Trophoblast cell (in vitro differentiated cells and primary cell): Measurements from ENCODE around the gene GPR137.

Source experiments
- DNase-seq, 2 donors: peaks; one replicate each; pipeline ENCODE4 v3.0.0-alpha.2; 2016
- H2AFZ ChIP-seq: 2 replicates; pipeline ENCODE4 v1.6.1; 2013; ENCODE audit warnings: low read length, moderate library complexity, mild to moderate bottlenecking; ENCODE audit not compliant: insufficient read depth, poor library complexity
- H2AK5ac ChIP-seq: 2 replicates; pipeline ENCODE4 v1.6.1; 2013; ENCODE audit warnings: mild to moderate bottlenecking, low read length
- H2BK120ac ChIP-seq: 2 replicates; pipeline ENCODE4 v1.6.1; 2013; ENCODE audit warnings: low read length, mild to moderate bottlenecking, moderate library complexity; ENCODE audit not compliant: insufficient read depth, poor library complexity
- H2BK12ac ChIP-seq: 2 replicates; pipeline ENCODE4 v1.6.1; 2013; ENCODE audit warnings: mild to moderate bottlenecking, low read length, moderate library complexity
- H2BK5ac ChIP-seq: 2 replicates; pipeline ENCODE4 v1.6.1; 2013; ENCODE audit warnings: low read length, low read depth, moderate library complexity, mild to moderate bottlenecking; ENCODE audit not compliant: poor library complexity
- H3K14ac ChIP-seq: 2 replicates; pipeline ENCODE4 v1.6.1; 2013; ENCODE audit warnings: mild to moderate bottlenecking, low read length
- H3K18ac ChIP-seq: 2 replicates; pipeline ENCODE4 v1.6.1; 2013; ENCODE audit warnings: mild to moderate bottlenecking, low read length
- H3K23ac ChIP-seq: 2 replicates; pipeline ENCODE4 v1.6.1; 2013; ENCODE audit warnings: low read length
- H3K27ac ChIP-seq: 2 replicates; pipeline ENCODE4 v1.5.1; 2013; ENCODE audit warnings: low read depth, mild to moderate bottlenecking, inconsistent platforms, low read length, moderate library complexity
- H3K27me3 ChIP-seq: 2 replicates; pipeline ENCODE4 v1.6.1; 2013; ENCODE audit warnings: inconsistent platforms, mild to moderate bottlenecking, low read length, moderate library complexity; ENCODE audit not compliant: insufficient read depth
- H3K36me3 ChIP-seq, 2 experiments: 1 replicate in 1 of 2; 2 replicates in 1 of 2; pipeline ENCODE4 v1.6.1; 2013; ENCODE audit warnings: low read length in 2 of 2, mild to moderate bottlenecking in 2 of 2, moderate library complexity in 1 of 2; ENCODE audit not compliant: insufficient read depth in 2 of 2, control insufficient read depth in 1 of 2
- H3K4ac ChIP-seq: 2 replicates; pipeline ENCODE4 v1.6.1; 2013; ENCODE audit warnings: low read depth, mild to moderate bottlenecking, low read length, moderate library complexity
- H3K4me1 ChIP-seq, 2 experiments: 1 replicate in 1 of 2; 2 replicates in 1 of 2; pipeline ENCODE4 v1.6.1; 2013; ENCODE audit warnings: low read length in 2 of 2, mild to moderate bottlenecking in 2 of 2, moderate library complexity in 1 of 2; ENCODE audit not compliant: insufficient read depth in 2 of 2, control insufficient read depth in 1 of 2
- H3K4me2 ChIP-seq: 2 replicates; pipeline ENCODE4 v1.6.1; 2013; ENCODE audit warnings: inconsistent platforms, mild to moderate bottlenecking, low read length, moderate library complexity
- H3K4me3 ChIP-seq: 2 replicates; pipeline ENCODE4 v1.5.1; 2013; ENCODE audit warnings: mild to moderate bottlenecking, low read depth, low read length, inconsistent platforms
- H3K79me1 ChIP-seq: one replicate; pipeline ENCODE4 v1.6.1; 2013; ENCODE audit warnings: low read length
- H3K79me2 ChIP-seq: 2 replicates; pipeline ENCODE4 v1.6.1; 2013; ENCODE audit warnings: low read length, mild to moderate bottlenecking; ENCODE audit not compliant: control insufficient read depth, insufficient read depth, poor library complexity
- H3K9ac ChIP-seq: 2 replicates; pipeline ENCODE4 v1.6.1; 2013; ENCODE audit warnings: mild to moderate bottlenecking, low read length
- H3K9me3 ChIP-seq: 2 replicates; pipeline ENCODE4 v1.6.1; 2013; ENCODE audit warnings: low read depth, mild to moderate bottlenecking, control low read depth, inconsistent platforms, low read length; ENCODE audit not compliant: insufficient read depth
- H4K12ac ChIP-seq: 2 replicates; pipeline ENCODE4 v1.6.1; 2013; ENCODE audit warnings: low read depth, mild to moderate bottlenecking, low read length, moderate library complexity
- H4K8ac ChIP-seq: 2 replicates; pipeline ENCODE4 v1.6.1; 2013; ENCODE audit warnings: low read depth, mild to moderate bottlenecking, low read length, moderate library complexity
- H4K91ac ChIP-seq: one replicate; pipeline ENCODE4 v1.6.1; 2013; ENCODE audit warnings: low read depth, mild to moderate bottlenecking, low read length, moderate library complexity
- WGBS: extraction: QIAGEN DNeasy Blood & Tissue Kit; methylation state at CpG from one replicate; pipeline ENCODE4 v1.1.7; 2013; ENCODE audit warnings: missing lambda C conversion rate; ENCODE audit not compliant: insufficient read length, insufficient coverage; ENCODE audit errors: extremely low coverage; 5-methylcytosine and 5-hydroxymethylcytosine counted together

Gene GPR137

GRCh38 chr11:64247729-64248531 is 37.7 kb upstream of the GPR137 start:
- Histone ChIP-seq H3K4me1 (peaks cover 21 to 33% of the 10 kb centered on the region in 2 experiments), H3K79me2 (peaks cover 26% of the 10 kb centered on the region), H4K8ac (peak overlapping the region; percentile 91), H3K9me3 (peaks cover 4% of the 10 kb centered on the region), H3K4me2 (peak overlapping the region; percentile 72), H4K12ac (peak overlapping the region; percentile 78), H2BK120ac (peak overlapping the region; percentile 64), H3K4ac (peak overlapping the region; percentile 40), H4K91ac (peak overlapping the region; percentile 90), H3K23ac (no peak overlapping the region), H3K36me3 (peaks cover 19 to 23% of the 10 kb centered on the region in 2 experiments), H2AK5ac (peak overlapping the region; percentile 32), H3K18ac (peak overlapping the region; percentile 16), H2AFZ (peak overlapping the region; percentile 63), H3K27me3 (no peaks in the 10 kb centered on the region), H3K4me3 (peak overlapping the region; percentile 55), H3K27ac (peak overlapping the region; percentile 50), H3K79me1 (peaks cover 38% of the 10 kb centered on the region), H3K9ac (peak overlapping the region; percentile 65), H3K14ac (peak overlapping the region; percentile 48), H2BK5ac (peak overlapping the region; percentile 23), H2BK12ac (peak overlapping the region; percentile 11)
- no CpG with 5 or more reads among the region's 31 CpGs for WGBS
- DNase-seq, result no peak

GRCh38 chr11:64248578-64248977 is 37.1 kb upstream of the GPR137 start:
- H3K27ac ChIP-seq, result no peak overlapping the region
- no peak overlapping the region for H4K8ac ChIP-seq
- H3K79me1 ChIP-seq, result peaks cover 38% of the 10 kb centered on the region
- H3K18ac ChIP-seq, result no peak overlapping the region
- no peaks in the 10 kb centered on the region for H3K27me3 ChIP-seq
- peaks cover 12 to 20% of the 10 kb centered on the region in 2 experiments for H3K36me3 ChIP-seq
- H3K23ac ChIP-seq, result no peak overlapping the region
- peaks cover 4% of the 10 kb centered on the region for H3K9me3 ChIP-seq
- H3K4me2 ChIP-seq, result no peak overlapping the region
- H3K4ac ChIP-seq, result no peak overlapping the region
- H3K14ac ChIP-seq, result no peak overlapping the region
- H2BK5ac ChIP-seq, result no peak overlapping the region
- H4K91ac ChIP-seq, result no peak overlapping the region
- H2AK5ac ChIP-seq, result no peak overlapping the region
- H4K12ac ChIP-seq, result no peak overlapping the region
- peak overlapping the region; percentile 6 for H2BK12ac ChIP-seq
- no peak overlapping the region for H2BK120ac ChIP-seq
- no peak overlapping the region for H2AFZ ChIP-seq
- no peak overlapping the region for H3K9ac ChIP-seq
- H3K79me2 ChIP-seq, result peaks cover 24% of the 10 kb centered on the region
- H3K4me1 ChIP-seq, result peaks cover 16 to 26% of the 10 kb centered on the region in 2 experiments
- no peak overlapping the region for H3K4me3 ChIP-seq
- no peak for DNase-seq
- no CpG with 5 or more reads among the region's 7 CpGs for WGBS

- peaks cover 24% of the 10 kb centered on the region for H3K79me2 ChIP-seq
- DNase-seq, result no peak
- peak overlapping the region; percentile 5 for H2AK5ac ChIP-seq
- no peak overlapping the region for H3K27ac ChIP-seq
- H3K18ac ChIP-seq, result no peak overlapping the region
- H4K91ac ChIP-seq, result no peak overlapping the region
- no peak overlapping the region for H3K23ac ChIP-seq
- H2BK5ac ChIP-seq, result no peak overlapping the region
- peaks cover 4% of the 10 kb centered on the region for H3K9me3 ChIP-seq
- H3K9ac ChIP-seq, result no peak overlapping the region
- no CpG with 5 or more reads among the region's 4 CpGs for WGBS
- no peak overlapping the region for H3K4me2 ChIP-seq
- H3K36me3 ChIP-seq, result peaks cover 8 to 18% of the 10 kb centered on the region in 2 experiments
- no peak overlapping the region for H3K14ac ChIP-seq
- no peak overlapping the region for H4K8ac ChIP-seq
- H3K27me3 ChIP-seq, result no peaks in the 10 kb centered on the region
- H2AFZ ChIP-seq, result no peak overlapping the region
- H3K4ac ChIP-seq, result no peak overlapping the region
- H3K79me1 ChIP-seq, result peaks cover 38% of the 10 kb centered on the region
- H4K12ac ChIP-seq, result no peak overlapping the region
- H3K4me1 ChIP-seq, result peaks cover 15 to 26% of the 10 kb centered on the region in 2 experiments
- H3K4me3 ChIP-seq, result no peak overlapping the region
- no peak overlapping the region for H2BK120ac ChIP-seq
- no peak overlapping the region for H2BK12ac ChIP-seq
These were observed 36.6 kb upstream of the GPR137 start for GRCh38 chr11:64249038-64249437.

GRCh38 chr11:64249563-64250414 is 35.9 kb upstream of the GPR137 start:
- H2BK5ac ChIP-seq, result no peak overlapping the region
- no peak overlapping the region for H3K14ac ChIP-seq
- no peak overlapping the region for H2AFZ ChIP-seq
- H2BK12ac ChIP-seq, result no peak overlapping the region
- no peak overlapping the region for H4K91ac ChIP-seq
- no peaks in the 10 kb centered on the region for H3K27me3 ChIP-seq
- H4K8ac ChIP-seq, result no peak overlapping the region
- no peak overlapping the region for H3K4me3 ChIP-seq
- H3K4ac ChIP-seq, result no peak overlapping the region
- H3K9ac ChIP-seq, result no peak overlapping the region
- peaks cover 9 to 17% of the 10 kb centered on the region in 2 experiments for H3K36me3 ChIP-seq
- H3K18ac ChIP-seq, result no peak overlapping the region
- peaks cover 4% of the 10 kb centered on the region for H3K9me3 ChIP-seq
- no CpG with 5 or more reads among the region's 8 CpGs for WGBS
- no peak overlapping the region for H3K4me2 ChIP-seq
- H2AK5ac ChIP-seq, result no peak overlapping the region
- peaks cover 38% of the 10 kb centered on the region for H3K79me1 ChIP-seq
- no peak overlapping the region for H2BK120ac ChIP-seq
- no peak overlapping the region for H3K27ac ChIP-seq
- H3K79me2 ChIP-seq, result peaks cover 24% of the 10 kb centered on the region
- no peak for DNase-seq
- H4K12ac ChIP-seq, result no peak overlapping the region
- H3K4me1 ChIP-seq, result peaks cover 15 to 25% of the 10 kb centered on the region in 2 experiments
- H3K23ac ChIP-seq, result no peak overlapping the region
